Large intestine (tissue), 3 donors: ENCODE data around the gene ACP6. TPM values are rescaled to one million over a fixed set of nuclear protein-coding genes. Genes with fewer than 3 reads are reported as not detected.
A peak's percentile ranks its signal among the peaks of the same experiment; 100 is the strongest.
"Not testable (repeated sequence)": the region's sequence is repeated elsewhere in the genome, so short reads cannot be mapped to it uniquely, and the experiment has no call there.

Experiments
- DNase-seq, 2 donors: peaks; one replicate each; pipeline versions ENCODE4 v3.0.0 to v3.0.0-alpha.2; 2013
- H3K27ac ChIP-seq: one replicate; pipeline ENCODE4 v1.5.1; 2013; ENCODE audit warnings: low read length
- H3K27me3 ChIP-seq: 2 replicates; pipeline ENCODE4 v1.6.1; 2013; ENCODE audit warnings: low read length; ENCODE audit not compliant: control insufficient read depth, insufficient read depth
- H3K36me3 ChIP-seq: 2 replicates; pipeline ENCODE4 v1.6.1; 2013; ENCODE audit warnings: low read length; ENCODE audit not compliant: control insufficient read depth, insufficient read depth
- H3K4me1 ChIP-seq: one replicate; pipeline ENCODE4 v1.6.1; 2013; ENCODE audit warnings: low read length; ENCODE audit not compliant: control insufficient read depth, insufficient read depth
- H3K4me3 ChIP-seq: one replicate; pipeline ENCODE4 v1.5.1; 2013; ENCODE audit warnings: low read length
- H3K9me3 ChIP-seq: one replicate; pipeline ENCODE4 v1.6.1; 2013; ENCODE audit warnings: mild to moderate bottlenecking, low read depth, low read length, moderate library complexity; ENCODE audit not compliant: control insufficient read depth
- WGBS: methylation state at CpG from one replicate; pipeline ENCODE4 v1.1.5; 2013; ENCODE audit warnings: low lambda C conversion rate; ENCODE audit not compliant: insufficient coverage; 5-methylcytosine and 5-hydroxymethylcytosine counted together
- polyA plus RNA-seq: library from polyadenylated mRNA; unstranded; fragments of 120-200 nt; gene quantifications from one replicate; pipeline ENCODE4 v1.2.1, GENCODE V29; 2013

ACP6 gene
- polyA plus RNA-seq, 1 donor, result 21.8 TPM

- DNase-seq, result no peak
- no peaks in the 10 kb centered on the region for H3K36me3 ChIP-seq
- H3K4me1 ChIP-seq, result no peaks in the 10 kb centered on the region
- no peak overlapping the region for H3K4me3 ChIP-seq
- H3K9me3 ChIP-seq, result peaks cover 16% of the 10 kb centered on the region
- no peak overlapping the region for H3K27ac ChIP-seq
- H3K27me3 ChIP-seq, result no peaks in the 10 kb centered on the region
These were observed 12.9 kb upstream of the ACP6 start for GRCh38 chr1:147683163-147683763.

- not testable (repeated sequence) for DNase-seq, H3K4me3 ChIP-seq, H3K27ac ChIP-seq, H3K4me1 ChIP-seq, H3K27me3 ChIP-seq, H3K36me3 ChIP-seq
- peaks cover 16% of the 10 kb centered on the region for H3K9me3 ChIP-seq
- WGBS, result no CpG with 5 or more reads among the region's 38 CpGs
These were observed 10.4 kb upstream of the ACP6 start for GRCh38 chr1:147680608-147681235.

GRCh38 chr1:147677681-147678080 is 7.4 kb upstream of the ACP6 start:
- H3K9me3 ChIP-seq, result peaks cover 15% of the 10 kb centered on the region
- H3K27ac ChIP-seq, H3K36me3 ChIP-seq, H3K4me1 ChIP-seq, H3K4me3 ChIP-seq, H3K27me3 ChIP-seq, DNase-seq: not testable (repeated sequence)
- WGBS, result 94% methylated on average over 3 of the region's 5 CpGs

GRCh38 chr1:147676311-147677085 is 6.2 kb upstream of the ACP6 start:
- Histone ChIP-seq H3K4me3 (no peak overlapping the region), H3K4me1 (no peaks in the 10 kb centered on the region), H3K9me3 (peaks cover 8% of the 10 kb centered on the region), H3K27me3 (no peaks in the 10 kb centered on the region), H3K27ac (no peak overlapping the region), H3K36me3 (no peaks in the 10 kb centered on the region)
- DNase-seq, result no peak
- WGBS, result 33% methylated on average over 1 of the region's 4 CpGs

GRCh38 chr1:147673816-147674215 is 3.5 kb upstream of the ACP6 start:
- no peak for DNase-seq
- Histone ChIP-seq H3K4me1 (peaks cover 1% of the 10 kb centered on the region), H3K36me3 (no peaks in the 10 kb centered on the region), H3K27me3 (no peaks in the 10 kb centered on the region), H3K27ac (no peak overlapping the region), H3K4me3 (no peak overlapping the region), H3K9me3 (no peaks in the 10 kb centered on the region)
- 40% methylated on average over 1 of the region's 2 CpGs for WGBS

GRCh38 chr1:147673406-147673805 is 3.1 kb upstream of the ACP6 start:
- no peaks in the 10 kb centered on the region for H3K27me3 ChIP-seq
- H3K4me1 ChIP-seq, result peaks cover 3% of the 10 kb centered on the region

GRCh38 chr1:147669469-147670318 is 630 bp downstream of the ACP6 start:
- H3K4me1 ChIP-seq, result peaks cover 6% of the 10 kb centered on the region
- peak; percentile 60 to 85 for DNase-seq
- H3K9me3 ChIP-seq, result no peaks in the 10 kb centered on the region
- WGBS, result no CpG with 5 or more reads among the region's 53 CpGs
- no peaks in the 10 kb centered on the region for H3K36me3 ChIP-seq
- peak overlapping the region; percentile 80 for H3K27ac ChIP-seq
- no peaks in the 10 kb centered on the region for H3K27me3 ChIP-seq
- peak overlapping the region; percentile 69 for H3K4me3 ChIP-seq

More at GRCh38 chr1:147673406-147673805, 3.1 kb upstream of the ACP6 start:
- no peak overlapping the region for H3K27ac ChIP-seq
- no peak for DNase-seq
- no peak overlapping the region for H3K4me3 ChIP-seq
- H3K9me3 ChIP-seq, result no peaks in the 10 kb centered on the region
- no peaks in the 10 kb centered on the region for H3K36me3 ChIP-seq
- no CpG with 5 or more reads among the region's 2 CpGs for WGBS

- no peaks in the 10 kb centered on the region for H3K9me3 ChIP-seq
- DNase-seq, result no peak
- WGBS, result no CpG with 5 or more reads among the region's 2 CpGs
These were observed 4.8 kb downstream of the ACP6 start for GRCh38 chr1:147665521-147665920.

GRCh38 chr1:147664206-147664605 is 6.1 kb downstream of the ACP6 start:
- H3K4me3 ChIP-seq, result no peak overlapping the region
- WGBS, result 94% methylated on average over 2 of the region's 4 CpGs
- no peaks in the 10 kb centered on the region for H3K9me3 ChIP-seq
- DNase-seq, result no peak
- H3K4me1 ChIP-seq, result peaks cover 6% of the 10 kb centered on the region
- H3K36me3 ChIP-seq, result peaks cover 6% of the 10 kb centered on the region
- H3K27ac ChIP-seq, result no peak overlapping the region
- no peaks in the 10 kb centered on the region for H3K27me3 ChIP-seq

More at GRCh38 chr1:147665521-147665920, 4.8 kb downstream of the ACP6 start:
- Histone ChIP-seq H3K4me1 (peaks cover 6% of the 10 kb centered on the region), H3K27ac (no peak overlapping the region), H3K36me3 (no peaks in the 10 kb centered on the region), H3K27me3 (no peaks in the 10 kb centered on the region), H3K4me3 (no peak overlapping the region)

- Histone ChIP-seq H3K4me1 (no peaks in the 10 kb centered on the region), H3K36me3 (peaks cover 63% of the 10 kb centered on the region)
- 83% methylated on average over 1 of the region's 5 CpGs for WGBS
These were observed 15.8 kb downstream of the ACP6 start for GRCh38 chr1:147654511-147654910.

More at GRCh38 chr1:147654511-147654910, 15.8 kb downstream of the ACP6 start:
- H3K27ac ChIP-seq, result no peak overlapping the region
- H3K4me3 ChIP-seq, result no peak overlapping the region
- H3K27me3 ChIP-seq, result no peaks in the 10 kb centered on the region
- H3K9me3 ChIP-seq, result no peaks in the 10 kb centered on the region
- DNase-seq, result no peak
